HepG2 (cell line): ENCODE measurements around the gene ATRIP. TPM values are rescaled to one million over a fixed set of nuclear protein-coding genes. Genes with fewer than 3 reads are reported as not detected.

Source experiments
- AHR ChIP-seq: IDR thresholded peaks from 2 replicates; pipeline ENCODE4 v1.6.1; 2018; ENCODE audit warnings: missing genetic modification reagents, missing compliant biosample characterization
- ARHGAP35 ChIP-seq: sonication (generic); formaldehyde crosslinking; IDR thresholded peaks from 2 replicates; pipeline ENCODE4 v1.9.0; 2022; ENCODE audit warnings: mild to moderate bottlenecking, inconsistent platforms, moderate library complexity, missing genetic modification reagents, borderline replicate concordance
- ARNT2 ChIP-seq: sonication (generic); formaldehyde crosslinking; IDR thresholded peaks from 2 replicates; pipeline ENCODE4 v1.8.0; 2022; ENCODE audit warnings: mild to moderate bottlenecking, low read depth, missing genetic modification reagents, moderate library complexity
- DMAP1 ChIP-seq: IDR thresholded peaks from 2 replicates; pipeline ENCODE4 v1.6.1; 2016
- GTF3A ChIP-seq: sonication (generic); formaldehyde crosslinking; conservative IDR thresholded peaks from 2 replicates; pipeline ENCODE4 v1.4.0; 2020; ENCODE audit warnings: mild to moderate bottlenecking, missing genetic modification reagents
- MEF2D ChIP-seq: sonication (generic); formaldehyde crosslinking; IDR thresholded peaks from 2 replicates; pipeline ENCODE4 v1.5.1; 2020; ENCODE audit warnings: mild to moderate bottlenecking, missing genetic modification reagents
- MTF1 ChIP-seq: sonication (generic); formaldehyde crosslinking; IDR thresholded peaks from 2 replicates; pipeline ENCODE4 v1.5.0; 2020; ENCODE audit warnings: missing genetic modification reagents
- MXD4 ChIP-seq: IDR thresholded peaks from 2 replicates; pipeline ENCODE4 v1.6.1; 2016; ENCODE audit warnings: mild to moderate bottlenecking, missing biosample characterization, missing genetic modification reagents
- PCBP2 ChIP-seq: fragments of 200-400 bp; formaldehyde crosslinking; optimal IDR thresholded peaks from 2 replicates; pipeline ENCODE3; 2018; ENCODE audit warnings: low read length, low read depth; ENCODE audit not compliant: poor library complexity, severe bottlenecking
- SIX1 ChIP-seq: sonication (generic); formaldehyde crosslinking; IDR thresholded peaks from 2 replicates; pipeline ENCODE4 v1.4.0; 2020; ENCODE audit warnings: missing genetic modification reagents, borderline replicate concordance
- SMARCE1 ChIP-seq: fragments of 450-650 bp; IDR thresholded peaks from 2 replicates; pipeline ENCODE4 v1.6.1; 2017; ENCODE audit warnings: borderline replicate concordance
- ZNF20 ChIP-seq: sonication (generic); formaldehyde crosslinking; IDR thresholded peaks from 2 replicates; pipeline ENCODE4 v1.4.0; 2020; ENCODE audit warnings: mild to moderate bottlenecking, moderate library complexity, missing genetic modification reagents
- polyA plus RNA-seq, 8 experiments: library from polyadenylated mRNA; depleted of rRNA in 3 of 8; stranded (reverse) in 7 of 8; unstranded in 1 of 8; fragments of >200 nt; fragmentation: Illumina TruSeq in 4 of 8; extraction: Trizol in 4 of 8; gene quantifications; 2 replicates each; pipeline versions ENCODE4 v1.2.1 to v1.2.3, GENCODE V29; 2011 to 2016; ENCODE audit warnings: low read depth in 4 of 8, missing spikeins in 1 of 8, mixed read lengths in 1 of 8; ENCODE audit not compliant: insufficient read depth in 1 of 8
- total RNA-seq, 5 experiments: library from RNA; depleted of rRNA; stranded (reverse); fragments of >200 nt; fragmentation: Illumina TruSeq; extraction: Trizol; gene quantifications; 2 replicates each; pipeline ENCODE4 v1.2.3, GENCODE V29; 2016; ENCODE audit warnings: low read depth in 1 of 5
- TF ChIP-seq, protein P1 (sequence below), 2 experiments: sonication (generic) in 1 of 2; formaldehyde crosslinking in 1 of 2; IDR thresholded peaks; 2 replicates each; pipeline versions ENCODE4 v1.5.1 to v1.6.1; 2011 to 2020; ENCODE audit warnings: borderline replicate concordance in 1 of 2, low read depth in 1 of 2, low read length in 1 of 2, mild to moderate bottlenecking in 1 of 2, missing genetic modification reagents in 1 of 2, moderate library complexity in 1 of 2
- TF ChIP-seq, protein P2 (sequence below): sonication (generic); formaldehyde crosslinking; IDR thresholded peaks from 2 replicates; pipeline ENCODE4 v1.4.0; 2020; ENCODE audit warnings: mild to moderate bottlenecking, missing genetic modification reagents
- TF ChIP-seq, protein P3 (sequence below): sonication (generic); formaldehyde crosslinking; IDR thresholded peaks from 2 replicates; pipeline ENCODE4 v1.4.0; 2020; ENCODE audit warnings: mild to moderate bottlenecking, missing genetic modification reagents
- TF ChIP-seq, protein P4 (sequence below): sonication (generic); formaldehyde crosslinking; IDR thresholded peaks from 2 replicates; pipeline ENCODE4 v1.5.0; 2020; ENCODE audit warnings: mild to moderate bottlenecking, missing genetic modification reagents
- TF ChIP-seq, protein P5 (sequence below): IDR thresholded peaks from 2 replicates; pipeline ENCODE4 v1.6.1; 2012; ENCODE audit warnings: low read length, improper control_type of control experiment
- TF ChIP-seq, protein P6 (sequence below): sonication (generic); formaldehyde crosslinking; IDR thresholded peaks from 2 replicates; pipeline ENCODE4 v1.9.0; 2022; ENCODE audit warnings: low read depth, missing genetic modification reagents

The ATRIP gene
- total and polyA plus RNA-seq, 2 of the 13 experiments (the other 11 are each of a cell fraction or from before 2014, with no cell fraction given) = 5.1 to 12.5 TPM

DNA sequence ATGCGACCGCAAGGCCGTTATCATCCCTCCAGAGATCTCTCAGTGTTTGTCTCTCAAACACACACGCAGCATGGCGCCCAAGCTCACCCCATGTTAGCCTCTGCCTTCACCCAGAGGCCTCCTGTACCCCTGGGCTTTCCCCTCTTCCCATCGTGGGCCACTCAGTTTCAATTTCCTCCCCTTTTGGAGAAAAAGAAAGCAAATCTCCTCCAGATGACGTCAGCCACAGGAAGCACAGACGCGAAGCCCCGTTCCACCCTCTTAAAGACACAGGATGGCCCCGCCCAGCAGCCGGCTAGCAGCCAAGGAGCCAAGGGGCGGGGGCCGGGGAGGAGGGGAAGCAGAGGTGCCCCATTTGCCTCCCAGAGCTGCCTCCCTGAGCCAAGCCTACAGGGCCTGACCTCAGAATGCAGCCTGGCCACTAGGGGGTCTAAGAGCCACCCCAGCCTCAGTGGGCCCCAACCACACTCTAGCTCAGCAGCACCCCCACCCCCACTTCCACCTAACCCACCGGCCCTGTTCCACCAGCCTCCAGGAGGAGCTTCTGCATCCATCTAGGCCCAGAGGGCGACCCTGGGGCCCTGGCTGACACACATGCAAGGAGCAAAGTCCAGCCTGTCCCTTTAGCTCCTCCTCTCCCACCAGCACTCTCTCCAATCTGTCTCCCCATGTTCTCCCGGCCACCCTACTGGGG, 26.5 kb downstream of the ATRIP start (continued):
- TF ChIP-seq ARNT2 (no peak), GTF3A (CRISPR knock-in tag) (no peak), MTF1 (CRISPR knock-in tag) (no peak), MEF2D (CRISPR knock-in tag) (no peak; the same call in 1 of the 2 replicates), PCBP2 (no peak), MXD4 (CRISPR knock-in tag) (peak; percentile 38; the same call in 1 of the 2 replicates), AHR (CRISPR knock-in tag) (no peak), DMAP1 (CRISPR knock-in tag) (peak; percentile 93; the same call in 1 of the 2 replicates), ARHGAP35 (CRISPR knock-in tag) (peak; percentile 71; the same call in 1 of the 2 replicates), ZNF20 (CRISPR knock-in tag) (no peak), SIX1 (CRISPR knock-in tag) (no peak), SMARCE1 (no peak)
- TF ChIP-seq, protein P1, sequence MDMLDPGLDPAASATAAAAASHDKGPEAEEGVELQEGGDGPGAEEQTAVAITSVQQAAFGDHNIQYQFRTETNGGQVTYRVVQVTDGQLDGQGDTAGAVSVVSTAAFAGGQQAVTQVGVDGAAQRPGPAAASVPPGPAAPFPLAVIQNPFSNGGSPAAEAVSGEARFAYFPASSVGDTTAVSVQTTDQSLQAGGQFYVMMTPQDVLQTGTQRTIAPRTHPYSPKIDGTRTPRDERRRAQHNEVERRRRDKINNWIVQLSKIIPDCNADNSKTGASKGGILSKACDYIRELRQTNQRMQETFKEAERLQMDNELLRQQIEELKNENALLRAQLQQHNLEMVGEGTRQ (IDR thresholded peaks at IDR 0.05; ENCODE audit: low read depth, low read length) = no peak
- TF ChIP-seq, protein P1 (CRISPR knock-in tag; IDR thresholded peaks at IDR 0.05; ENCODE audit: borderline replicate concordance) = no peak; the same call in 1 of the 2 replicates
- TF ChIP-seq, protein P2, sequence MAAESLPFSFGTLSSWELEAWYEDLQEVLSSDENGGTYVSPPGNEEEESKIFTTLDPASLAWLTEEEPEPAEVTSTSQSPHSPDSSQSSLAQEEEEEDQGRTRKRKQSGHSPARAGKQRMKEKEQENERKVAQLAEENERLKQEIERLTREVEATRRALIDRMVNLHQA = no peak
- TF ChIP-seq, protein P3, sequence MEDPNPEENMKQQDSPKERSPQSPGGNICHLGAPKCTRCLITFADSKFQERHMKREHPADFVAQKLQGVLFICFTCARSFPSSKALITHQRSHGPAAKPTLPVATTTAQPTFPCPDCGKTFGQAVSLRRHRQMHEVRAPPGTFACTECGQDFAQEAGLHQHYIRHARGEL (CRISPR knock-in tag) = no peak
- TF ChIP-seq, protein P4, sequence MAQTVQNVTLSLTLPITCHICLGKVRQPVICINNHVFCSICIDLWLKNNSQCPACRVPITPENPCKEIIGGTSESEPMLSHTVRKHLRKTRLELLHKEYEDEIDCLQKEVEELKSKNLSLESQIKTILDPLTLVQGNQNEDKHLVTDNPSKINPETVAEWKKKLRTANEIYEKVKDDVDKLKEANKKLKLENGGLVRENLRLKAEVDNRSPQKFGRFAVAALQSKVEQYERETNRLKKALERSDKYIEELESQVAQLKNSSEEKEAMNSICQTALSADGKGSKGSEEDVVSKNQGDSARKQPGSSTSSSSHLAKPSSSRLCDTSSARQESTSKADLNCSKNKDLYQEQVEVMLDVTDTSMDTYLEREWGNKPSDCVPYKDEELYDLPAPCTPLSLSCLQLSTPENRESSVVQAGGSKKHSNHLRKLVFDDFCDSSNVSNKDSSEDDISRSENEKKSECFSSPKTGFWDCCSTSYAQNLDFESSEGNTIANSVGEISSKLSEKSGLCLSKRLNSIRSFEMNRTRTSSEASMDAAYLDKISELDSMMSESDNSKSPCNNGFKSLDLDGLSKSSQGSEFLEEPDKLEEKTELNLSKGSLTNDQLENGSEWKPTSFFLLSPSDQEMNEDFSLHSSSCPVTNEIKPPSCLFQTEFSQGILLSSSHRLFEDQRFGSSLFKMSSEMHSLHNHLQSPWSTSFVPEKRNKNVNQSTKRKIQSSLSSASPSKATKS (CRISPR knock-in tag) = no peak
- TF ChIP-seq, protein P5, sequence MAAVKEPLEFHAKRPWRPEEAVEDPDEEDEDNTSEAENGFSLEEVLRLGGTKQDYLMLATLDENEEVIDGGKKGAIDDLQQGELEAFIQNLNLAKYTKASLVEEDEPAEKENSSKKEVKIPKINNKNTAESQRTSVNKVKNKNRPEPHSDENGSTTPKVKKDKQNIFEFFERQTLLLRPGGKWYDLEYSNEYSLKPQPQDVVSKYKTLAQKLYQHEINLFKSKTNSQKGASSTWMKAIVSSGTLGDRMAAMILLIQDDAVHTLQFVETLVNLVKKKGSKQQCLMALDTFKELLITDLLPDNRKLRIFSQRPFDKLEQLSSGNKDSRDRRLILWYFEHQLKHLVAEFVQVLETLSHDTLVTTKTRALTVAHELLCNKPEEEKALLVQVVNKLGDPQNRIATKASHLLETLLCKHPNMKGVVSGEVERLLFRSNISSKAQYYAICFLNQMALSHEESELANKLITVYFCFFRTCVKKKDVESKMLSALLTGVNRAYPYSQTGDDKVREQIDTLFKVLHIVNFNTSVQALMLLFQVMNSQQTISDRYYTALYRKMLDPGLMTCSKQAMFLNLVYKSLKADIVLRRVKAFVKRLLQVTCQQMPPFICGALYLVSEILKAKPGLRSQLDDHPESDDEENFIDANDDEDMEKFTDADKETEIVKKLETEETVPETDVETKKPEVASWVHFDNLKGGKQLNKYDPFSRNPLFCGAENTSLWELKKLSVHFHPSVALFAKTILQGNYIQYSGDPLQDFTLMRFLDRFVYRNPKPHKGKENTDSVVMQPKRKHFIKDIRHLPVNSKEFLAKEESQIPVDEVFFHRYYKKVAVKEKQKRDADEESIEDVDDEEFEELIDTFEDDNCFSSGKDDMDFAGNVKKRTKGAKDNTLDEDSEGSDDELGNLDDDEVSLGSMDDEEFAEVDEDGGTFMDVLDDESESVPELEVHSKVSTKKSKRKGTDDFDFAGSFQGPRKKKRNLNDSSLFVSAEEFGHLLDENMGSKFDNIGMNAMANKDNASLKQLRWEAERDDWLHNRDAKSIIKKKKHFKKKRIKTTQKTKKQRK = no peak
- TF ChIP-seq, protein P6, sequence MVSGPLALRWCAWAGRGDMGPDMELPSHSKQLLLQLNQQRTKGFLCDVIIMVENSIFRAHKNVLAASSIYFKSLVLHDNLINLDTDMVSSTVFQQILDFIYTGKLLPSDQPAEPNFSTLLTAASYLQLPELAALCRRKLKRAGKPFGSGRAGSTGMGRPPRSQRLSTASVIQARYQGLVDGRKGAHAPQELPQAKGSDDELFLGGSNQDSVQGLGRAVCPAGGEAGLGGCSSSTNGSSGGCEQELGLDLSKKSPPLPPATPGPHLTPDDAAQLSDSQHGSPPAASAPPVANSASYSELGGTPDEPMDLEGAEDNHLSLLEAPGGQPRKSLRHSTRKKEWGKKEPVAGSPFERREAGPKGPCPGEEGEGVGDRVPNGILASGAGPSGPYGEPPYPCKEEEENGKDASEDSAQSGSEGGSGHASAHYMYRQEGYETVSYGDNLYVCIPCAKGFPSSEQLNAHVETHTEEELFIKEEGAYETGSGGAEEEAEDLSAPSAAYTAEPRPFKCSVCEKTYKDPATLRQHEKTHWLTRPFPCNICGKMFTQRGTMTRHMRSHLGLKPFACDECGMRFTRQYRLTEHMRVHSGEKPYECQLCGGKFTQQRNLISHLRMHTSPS (CRISPR knock-in tag) = no peak
